ENCODE results near the gene PKNOX2.
A peak's percentile ranks its signal among the peaks of the same experiment; 100 is the strongest.

The PKNOX2 gene

DNA sequence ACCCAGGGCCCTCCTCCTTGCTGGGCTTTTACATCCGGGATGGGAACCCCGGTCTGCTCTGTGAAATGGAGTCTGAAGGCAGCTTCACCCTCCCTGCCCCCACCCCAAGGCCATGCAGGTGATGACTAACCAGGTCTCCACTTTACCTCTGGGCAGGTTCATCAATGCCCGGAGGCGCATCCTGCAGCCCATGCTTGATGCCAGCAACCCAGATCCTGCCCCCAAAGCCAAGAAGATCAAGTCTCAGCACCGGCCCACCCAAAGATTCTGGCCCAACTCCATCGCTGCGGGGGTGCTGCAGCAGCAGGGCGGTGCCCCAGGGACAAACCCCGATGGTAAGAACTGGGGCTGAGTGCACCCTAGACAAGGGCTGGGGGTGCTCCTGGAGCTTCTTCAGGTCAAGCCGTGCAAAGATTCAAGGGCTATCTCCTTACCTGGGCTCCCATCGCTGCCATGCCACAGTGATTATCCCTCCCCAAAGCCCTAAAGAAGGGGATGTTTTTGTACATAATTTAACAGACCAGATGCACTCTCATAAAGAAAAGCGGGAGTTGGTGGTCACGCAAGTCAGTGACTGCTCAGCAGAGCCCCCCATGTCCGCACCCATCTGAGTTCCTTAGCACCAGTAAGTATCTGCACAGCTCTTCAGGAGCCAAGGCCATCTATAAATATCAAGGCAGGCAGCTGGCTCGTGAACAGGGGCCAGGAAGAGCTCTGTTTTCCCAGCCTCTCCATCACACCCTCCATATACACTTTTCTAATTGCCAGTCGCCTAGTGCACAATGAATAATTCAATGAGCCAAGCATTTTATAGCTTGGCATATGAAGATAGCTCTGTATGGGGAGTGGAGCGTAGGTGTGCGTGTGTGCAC, 265.5 kb downstream of the PKNOX2 start:
- Histone ChIP-seq H3K27ac (ENCODE audit: low read depth, low read length) (no peak overlapping the region), H3K4me1 (ENCODE audit: control insufficient read depth in 5 of 5, insufficient read depth in 5 of 5, low read length in 5 of 5) (peaks cover 0 to 9% (median 6%) of the 10 kb centered on the region in 5 donors), H3K4me3 (ENCODE audit: low read depth in 1 of 5, low read length in 5 of 5) (no peak overlapping the region), H3K36me3 (ENCODE audit: control insufficient read depth in 5 of 5, insufficient read depth in 5 of 5, low read length in 5 of 5) (peaks cover 0 to 11% (median 5%) of the 10 kb centered on the region in 5 donors), H3K9me3 (ENCODE audit: control insufficient read depth in 5 of 5, low read length in 5 of 5) (no peaks in the 10 kb centered on the region), H3K9ac (ENCODE audit: low read length in 5 of 5) (no peak overlapping the region), H3K27me3 (ENCODE audit: control insufficient read depth in 5 of 5, insufficient read depth in 4 of 5, low read length in 5 of 5) (peaks cover 0 to 2% (median 0%) of the 10 kb centered on the region in 5 donors)

DNA sequence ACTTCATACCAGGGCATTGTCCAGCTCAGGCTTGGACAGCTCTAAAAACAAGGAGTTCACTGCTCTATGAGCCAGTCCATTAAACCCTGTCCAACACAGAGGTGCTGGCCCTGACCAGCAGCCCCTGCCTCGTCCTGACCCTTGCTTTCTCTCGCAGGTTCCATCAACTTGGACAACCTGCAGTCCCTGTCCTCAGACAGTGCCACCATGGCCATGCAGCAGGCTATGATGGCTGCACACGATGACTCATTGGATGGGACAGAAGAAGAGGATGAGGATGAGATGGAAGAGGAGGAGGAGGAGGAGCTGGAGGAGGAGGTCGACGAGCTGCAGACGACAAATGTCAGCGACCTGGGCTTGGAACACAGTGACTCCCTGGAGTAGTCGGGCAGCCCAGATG, 266.5 kb downstream of the PKNOX2 start:
- no peaks in the 10 kb centered on the region for H3K9me3 ChIP-seq (ENCODE audit: control insufficient read depth in 5 of 5, low read length in 5 of 5)
- no peaks in the 10 kb centered on the region for H3K4me1 ChIP-seq (ENCODE audit: control insufficient read depth in 5 of 5, insufficient read depth in 5 of 5, low read length in 5 of 5)
- H3K27me3 ChIP-seq (ENCODE audit: control insufficient read depth in 5 of 5, insufficient read depth in 4 of 5, low read length in 5 of 5) = peaks cover 0 to 2% (median 0%) of the 10 kb centered on the region in 5 donors
- H3K27ac ChIP-seq (ENCODE audit: low read depth, low read length) = no peak overlapping the region
- no peak overlapping the region for H3K4me3 ChIP-seq (ENCODE audit: low read depth in 1 of 5, low read length in 5 of 5)
- H3K9ac ChIP-seq (ENCODE audit: low read length in 5 of 5) = no peak overlapping the region
- peaks cover 0 to 11% (median 5%) of the 10 kb centered on the region in 5 donors for H3K36me3 ChIP-seq (ENCODE audit: control insufficient read depth in 5 of 5, insufficient read depth in 5 of 5, low read length in 5 of 5)

DNA sequence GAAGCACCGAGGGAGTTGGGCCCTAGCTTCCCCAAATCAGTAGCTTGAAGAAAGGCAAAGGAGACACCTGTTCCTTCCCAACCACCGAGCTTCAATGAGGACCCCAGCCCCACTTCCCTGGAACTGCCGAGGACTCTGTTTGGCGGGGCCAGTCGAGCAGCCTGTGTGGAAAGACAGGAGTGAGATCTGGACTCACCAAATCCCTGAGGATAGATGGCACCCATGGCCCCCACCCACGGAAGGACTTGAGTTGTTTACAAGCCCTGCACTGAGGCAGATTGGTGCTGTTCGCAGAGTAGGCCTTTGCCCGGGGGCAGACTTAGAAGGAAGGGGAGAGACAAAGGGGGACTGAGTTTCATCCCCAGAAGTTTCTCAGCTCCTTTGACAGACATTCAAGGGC, 266.9 kb downstream of the PKNOX2 start:
- Histone ChIP-seq H3K9ac (ENCODE audit: low read length in 5 of 5) (no peak overlapping the region), H3K27ac (ENCODE audit: low read depth, low read length) (no peak overlapping the region)

DNA sequence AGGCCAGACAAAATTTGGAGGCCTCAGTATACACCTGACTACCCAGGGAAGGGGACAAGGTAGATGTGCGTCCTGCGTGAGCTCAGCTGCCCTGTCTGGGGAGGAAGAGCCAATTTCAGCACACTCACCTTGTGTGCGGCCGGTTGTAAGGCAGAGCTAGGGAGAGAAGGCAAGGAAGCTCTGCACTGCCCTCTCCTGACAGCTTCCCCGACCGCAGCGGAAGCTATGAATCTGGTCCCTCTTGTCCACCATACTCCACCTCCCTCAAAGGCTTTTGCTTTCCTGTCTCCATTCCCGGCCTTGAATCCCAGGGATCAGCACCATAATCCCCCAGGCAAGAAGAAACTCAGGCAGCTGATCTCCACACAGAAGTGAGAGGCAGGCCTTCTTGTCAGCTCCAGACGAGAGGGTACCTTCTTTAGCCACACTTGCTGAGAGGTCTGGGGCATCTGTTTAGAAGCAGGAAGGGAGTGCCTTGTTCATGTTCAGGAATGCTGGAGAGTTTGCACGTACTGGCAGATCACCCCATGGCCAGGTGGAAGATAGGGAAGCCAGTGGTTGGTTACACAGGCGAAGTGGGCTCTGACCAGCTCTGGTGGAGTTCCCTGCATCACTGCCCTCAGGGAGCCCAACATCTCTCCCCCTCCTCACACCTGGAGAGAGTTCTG, 269.0 kb downstream of the PKNOX2 start:
- Histone ChIP-seq H3K4me3 (ENCODE audit: low read depth in 1 of 5, low read length in 5 of 5) (no peak overlapping the region), H3K36me3 (ENCODE audit: control insufficient read depth in 5 of 5, insufficient read depth in 5 of 5, low read length in 5 of 5) (peaks cover 0 to 11% (median 5%) of the 10 kb centered on the region in 5 donors), H3K27ac (ENCODE audit: low read depth, low read length) (no peak overlapping the region), H3K27me3 (ENCODE audit: control insufficient read depth in 5 of 5, insufficient read depth in 4 of 5, low read length in 5 of 5) (peaks cover 0 to 2% (median 0%) of the 10 kb centered on the region in 5 donors), H3K9ac (ENCODE audit: low read length in 5 of 5) (no peak overlapping the region), H3K9me3 (ENCODE audit: control insufficient read depth in 5 of 5, low read length in 5 of 5) (no peaks in the 10 kb centered on the region), H3K4me1 (ENCODE audit: control insufficient read depth in 5 of 5, insufficient read depth in 5 of 5, low read length in 5 of 5) (no peaks in the 10 kb centered on the region)

More for the DNA sequence above, 266.9 kb downstream of the PKNOX2 start:
- no peaks in the 10 kb centered on the region for H3K9me3 ChIP-seq (ENCODE audit: control insufficient read depth in 5 of 5, low read length in 5 of 5)
- no peaks in the 10 kb centered on the region for H3K4me1 ChIP-seq (ENCODE audit: control insufficient read depth in 5 of 5, insufficient read depth in 5 of 5, low read length in 5 of 5)
- peaks cover 0 to 2% (median 0%) of the 10 kb centered on the region in 5 donors for H3K27me3 ChIP-seq (ENCODE audit: control insufficient read depth in 5 of 5, insufficient read depth in 4 of 5, low read length in 5 of 5)
- H3K4me3 ChIP-seq (ENCODE audit: low read depth in 1 of 5, low read length in 5 of 5) = no peak overlapping the region
- peaks cover 0 to 11% (median 5%) of the 10 kb centered on the region in 5 donors for H3K36me3 ChIP-seq (ENCODE audit: control insufficient read depth in 5 of 5, insufficient read depth in 5 of 5, low read length in 5 of 5)

GRCh38 chr11:125435461-125436238, 271.1 kb downstream of the PKNOX2 start:
- H3K9me3 ChIP-seq (ENCODE audit: control insufficient read depth in 5 of 5, low read length in 5 of 5) = no peaks in the 10 kb centered on the region
- no peak overlapping the region for H3K27ac ChIP-seq (ENCODE audit: low read depth, low read length)
- H3K4me3 ChIP-seq (ENCODE audit: low read depth in 1 of 5, low read length in 5 of 5) = no peak overlapping the region

DNA sequence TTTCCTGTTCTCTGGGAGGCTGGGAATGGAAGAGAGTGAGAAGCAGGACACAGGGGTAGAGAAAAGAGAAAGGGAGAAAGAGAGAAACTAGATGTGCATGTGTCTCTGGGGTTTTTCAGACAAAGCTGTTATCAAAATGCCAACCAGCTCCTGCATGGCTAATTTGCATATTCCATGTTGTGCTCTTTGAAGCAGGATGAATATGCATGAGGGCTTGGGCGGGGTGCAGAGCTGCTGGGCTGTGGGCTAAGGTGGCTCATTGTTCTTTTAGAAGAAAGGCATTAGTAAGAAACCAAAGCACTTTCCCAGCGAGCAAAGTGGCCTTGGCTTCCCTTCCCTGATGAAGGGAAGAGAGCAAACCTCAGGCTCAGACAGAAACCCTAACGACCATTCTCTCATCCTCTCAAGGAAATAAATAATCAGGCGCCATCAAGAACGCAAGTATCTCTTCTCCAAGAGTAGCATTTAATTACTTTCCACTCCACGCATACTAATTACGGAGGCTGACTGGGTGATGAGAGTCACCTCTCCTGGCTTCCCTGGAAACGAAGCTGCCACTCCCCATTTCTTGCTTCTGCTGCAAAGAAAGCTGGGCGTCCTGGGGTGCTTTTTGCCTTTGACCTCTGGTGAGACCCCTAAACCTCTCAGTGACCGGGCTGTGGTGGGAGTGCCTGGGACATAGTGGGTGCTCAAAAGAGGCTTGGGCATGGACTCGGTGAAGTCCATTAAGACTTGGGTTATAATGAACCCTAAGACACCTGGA, 277.3 kb downstream of the PKNOX2 start:
- Histone ChIP-seq H3K27ac (ENCODE audit: low read depth, low read length) (no peak overlapping the region), H3K9me3 (ENCODE audit: control insufficient read depth in 5 of 5, low read length in 5 of 5) (no peaks in the 10 kb centered on the region), H3K4me3 (ENCODE audit: low read depth in 1 of 5, low read length in 5 of 5) (no peak overlapping the region), H3K9ac (ENCODE audit: low read length in 5 of 5) (no peak overlapping the region), H3K4me1 (ENCODE audit: control insufficient read depth in 5 of 5, insufficient read depth in 5 of 5, low read length in 5 of 5) (peaks cover 0 to 14% (median 12%) of the 10 kb centered on the region in 5 donors), H3K27me3 (ENCODE audit: control insufficient read depth in 5 of 5, insufficient read depth in 4 of 5, low read length in 5 of 5) (no peaks in the 10 kb centered on the region), H3K36me3 (ENCODE audit: control insufficient read depth in 5 of 5, insufficient read depth in 5 of 5, low read length in 5 of 5) (peaks cover 0 to 24% (median 0%) of the 10 kb centered on the region in 5 donors)

More at GRCh38 chr11:125435461-125436238, 271.1 kb downstream of the PKNOX2 start:
- Histone ChIP-seq H3K27me3 (ENCODE audit: control insufficient read depth in 5 of 5, insufficient read depth in 4 of 5, low read length in 5 of 5) (no peaks in the 10 kb centered on the region), H3K9ac (ENCODE audit: low read length in 5 of 5) (no peak overlapping the region), H3K4me1 (ENCODE audit: control insufficient read depth in 5 of 5, insufficient read depth in 5 of 5, low read length in 5 of 5) (no peaks in the 10 kb centered on the region), H3K36me3 (ENCODE audit: control insufficient read depth in 5 of 5, insufficient read depth in 5 of 5, low read length in 5 of 5) (peaks cover 0 to 5% (median 3%) of the 10 kb centered on the region in 5 donors)

DNA sequence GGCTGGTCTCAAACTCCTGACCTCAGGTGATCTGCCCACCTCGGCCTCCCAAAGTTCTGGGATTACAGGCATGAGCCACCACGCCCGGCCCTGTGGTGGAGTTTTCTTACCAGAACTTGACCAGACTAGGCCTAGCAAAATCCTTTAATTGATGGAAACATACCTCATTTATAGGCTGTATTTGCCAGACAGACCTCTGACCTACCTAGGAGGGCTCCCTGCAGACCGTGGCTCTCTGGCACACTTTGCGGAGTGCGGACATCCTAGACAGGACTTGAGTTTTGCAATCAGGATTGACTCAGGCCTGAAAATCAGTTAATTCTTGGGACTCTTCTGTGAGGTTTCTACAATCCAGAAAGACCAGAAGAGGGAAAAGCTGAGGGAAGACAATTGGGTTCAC, 278.4 kb downstream of the PKNOX2 start:
- Histone ChIP-seq H3K9ac (ENCODE audit: low read length in 5 of 5) (no peak overlapping the region), H3K27ac (ENCODE audit: low read depth, low read length) (no peak overlapping the region), H3K9me3 (ENCODE audit: control insufficient read depth in 5 of 5, low read length in 5 of 5) (no peaks in the 10 kb centered on the region), H3K4me3 (ENCODE audit: low read depth in 1 of 5, low read length in 5 of 5) (no peak overlapping the region), H3K4me1 (ENCODE audit: control insufficient read depth in 5 of 5, insufficient read depth in 5 of 5, low read length in 5 of 5) (peaks cover 0 to 14% (median 12%) of the 10 kb centered on the region in 5 donors), H3K27me3 (ENCODE audit: control insufficient read depth in 5 of 5, insufficient read depth in 4 of 5, low read length in 5 of 5) (no peaks in the 10 kb centered on the region), H3K36me3 (ENCODE audit: control insufficient read depth in 5 of 5, insufficient read depth in 5 of 5, low read length in 5 of 5) (peaks cover 0 to 24% (median 0%) of the 10 kb centered on the region in 5 donors)

- peaks cover 0 to 24% (median 4%) of the 10 kb centered on the region in 5 donors for H3K36me3 ChIP-seq (ENCODE audit: control insufficient read depth in 5 of 5, insufficient read depth in 5 of 5, low read length in 5 of 5)
- H3K4me1 ChIP-seq (ENCODE audit: control insufficient read depth in 5 of 5, insufficient read depth in 5 of 5, low read length in 5 of 5) = peaks cover 0 to 14% (median 12%) of the 10 kb centered on the region in 5 donors
- H3K27ac ChIP-seq (ENCODE audit: low read depth, low read length) = no peak overlapping the region
- no peak overlapping the region for H3K9ac ChIP-seq (ENCODE audit: low read length in 5 of 5)
- H3K4me3 ChIP-seq (ENCODE audit: low read depth in 1 of 5, low read length in 5 of 5) = peak overlapping the region in 1 of 5 donors; percentile 8
- no peaks in the 10 kb centered on the region for H3K9me3 ChIP-seq (ENCODE audit: control insufficient read depth in 5 of 5, low read length in 5 of 5)
- no peaks in the 10 kb centered on the region for H3K27me3 ChIP-seq (ENCODE audit: control insufficient read depth in 5 of 5, insufficient read depth in 4 of 5, low read length in 5 of 5)
These were observed 279.3 kb downstream of the PKNOX2 start for GRCh38 chr11:125443767-125444311.

DNA sequence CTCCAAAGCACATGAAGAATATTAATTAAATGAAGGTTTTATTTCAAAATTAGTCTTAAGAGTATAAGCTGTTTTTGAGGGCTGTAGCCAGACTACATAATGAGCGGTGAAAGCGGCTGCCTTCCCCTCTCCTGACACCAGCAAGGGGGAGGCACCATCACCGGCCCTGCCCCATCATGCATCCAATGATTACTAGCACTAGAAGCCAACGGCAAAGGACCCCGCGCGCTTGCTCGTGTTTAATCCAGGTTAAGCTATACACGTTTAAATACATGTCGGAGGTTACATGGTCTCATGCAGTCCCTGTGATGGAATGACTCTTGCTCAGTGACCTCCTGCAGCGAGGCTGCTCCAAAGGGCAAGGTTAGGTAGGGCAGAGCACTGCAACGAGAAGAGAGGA, 281.2 kb downstream of the PKNOX2 start:
- no peak overlapping the region for H3K4me3 ChIP-seq (ENCODE audit: low read depth in 1 of 5, low read length in 5 of 5)
- H3K36me3 ChIP-seq (ENCODE audit: control insufficient read depth in 5 of 5, insufficient read depth in 5 of 5, low read length in 5 of 5) = peaks cover 0 to 24% (median 4%) of the 10 kb centered on the region in 5 donors
- no peak overlapping the region for H3K9ac ChIP-seq (ENCODE audit: low read length in 5 of 5)
- H3K4me1 ChIP-seq (ENCODE audit: control insufficient read depth in 5 of 5, insufficient read depth in 5 of 5, low read length in 5 of 5) = peaks cover 0 to 14% (median 12%) of the 10 kb centered on the region in 5 donors
- no peaks in the 10 kb centered on the region for H3K9me3 ChIP-seq (ENCODE audit: control insufficient read depth in 5 of 5, low read length in 5 of 5)
- H3K27me3 ChIP-seq (ENCODE audit: control insufficient read depth in 5 of 5, insufficient read depth in 4 of 5, low read length in 5 of 5) = no peaks in the 10 kb centered on the region
- H3K27ac ChIP-seq (ENCODE audit: low read depth, low read length) = no peak overlapping the region

Measured in subcutaneous abdominal adipose tissue (tissue), 5 donors.